ENCODE data around the gene CARS2.
"Not testable (repeated sequence)": the region's sequence is repeated elsewhere in the genome, so short reads cannot be mapped to it uniquely, and the experiment has no call there.

The CARS2 gene, protein sequence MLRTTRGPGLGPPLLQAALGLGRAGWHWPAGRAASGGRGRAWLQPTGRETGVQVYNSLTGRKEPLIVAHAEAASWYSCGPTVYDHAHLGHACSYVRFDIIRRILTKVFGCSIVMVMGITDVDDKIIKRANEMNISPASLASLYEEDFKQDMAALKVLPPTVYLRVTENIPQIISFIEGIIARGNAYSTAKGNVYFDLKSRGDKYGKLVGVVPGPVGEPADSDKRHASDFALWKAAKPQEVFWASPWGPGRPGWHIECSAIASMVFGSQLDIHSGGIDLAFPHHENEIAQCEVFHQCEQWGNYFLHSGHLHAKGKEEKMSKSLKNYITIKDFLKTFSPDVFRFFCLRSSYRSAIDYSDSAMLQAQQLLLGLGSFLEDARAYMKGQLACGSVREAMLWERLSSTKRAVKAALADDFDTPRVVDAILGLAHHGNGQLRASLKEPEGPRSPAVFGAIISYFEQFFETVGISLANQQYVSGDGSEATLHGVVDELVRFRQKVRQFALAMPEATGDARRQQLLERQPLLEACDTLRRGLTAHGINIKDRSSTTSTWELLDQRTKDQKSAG

DNA sequence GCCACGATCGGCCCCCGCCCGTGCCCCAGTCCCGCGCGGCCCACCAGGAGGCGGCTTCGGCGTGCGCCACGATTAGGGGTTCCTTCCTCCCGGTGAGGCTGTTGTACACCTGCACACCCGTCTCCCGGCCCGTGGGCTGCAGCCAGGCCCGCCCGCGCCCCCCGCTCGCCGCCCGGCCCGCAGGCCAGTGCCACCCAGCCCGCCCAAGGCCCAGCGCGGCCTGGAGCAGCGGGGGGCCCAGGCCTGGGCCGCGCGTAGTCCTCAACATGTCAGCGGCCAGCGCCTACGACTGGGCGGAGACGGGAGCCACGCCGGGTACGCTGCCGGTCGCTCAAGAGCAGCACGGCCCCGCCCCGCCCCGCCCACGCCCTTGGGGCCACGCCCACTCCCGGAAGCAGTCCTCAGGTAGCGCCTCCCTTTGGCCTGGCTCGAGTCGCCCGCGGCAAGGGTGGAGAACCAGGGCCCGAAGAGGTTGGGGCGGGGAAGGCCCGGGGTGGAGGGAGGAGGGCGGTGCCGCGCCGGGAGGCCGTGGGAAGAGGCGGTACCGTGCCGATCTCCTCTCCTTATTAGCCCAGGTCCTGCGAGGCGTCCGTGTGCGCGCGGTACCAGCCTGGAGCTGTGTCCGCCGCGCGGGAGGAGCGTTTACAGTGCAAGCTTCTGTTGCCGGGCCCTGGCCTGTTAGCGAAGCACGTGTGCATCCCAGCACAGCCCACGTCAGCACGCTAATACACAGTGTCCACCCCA is at the start of gene CARS2:
Gene CARS2 (minus strand): TSS at position 291 of the 744 bp plus-strand sequence. CDS start 23 bp downstream, at position 268.
- DNase-seq: peak; percentile 97

DNA sequence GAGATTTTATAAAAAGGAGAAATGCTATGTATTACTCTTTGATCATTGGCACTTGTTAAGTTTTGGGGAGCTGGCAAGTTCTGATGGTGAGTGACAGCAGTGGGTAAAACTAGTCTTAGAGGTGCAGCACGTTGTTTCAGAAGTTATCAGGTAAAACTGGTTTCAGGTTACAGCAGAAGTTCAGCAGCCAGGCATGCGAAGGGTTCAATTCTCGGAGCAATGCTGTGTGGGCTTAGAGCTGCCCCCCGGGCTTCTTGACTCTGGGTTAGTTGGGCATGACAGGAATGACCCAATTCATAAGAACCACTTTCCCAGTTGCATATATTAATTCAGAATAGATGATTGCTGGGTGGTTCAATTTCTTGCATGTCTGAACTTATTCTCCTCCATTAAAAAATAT is 42.4 kb upstream of the CARS2 start:
- no peak for DNase-seq

DNA sequence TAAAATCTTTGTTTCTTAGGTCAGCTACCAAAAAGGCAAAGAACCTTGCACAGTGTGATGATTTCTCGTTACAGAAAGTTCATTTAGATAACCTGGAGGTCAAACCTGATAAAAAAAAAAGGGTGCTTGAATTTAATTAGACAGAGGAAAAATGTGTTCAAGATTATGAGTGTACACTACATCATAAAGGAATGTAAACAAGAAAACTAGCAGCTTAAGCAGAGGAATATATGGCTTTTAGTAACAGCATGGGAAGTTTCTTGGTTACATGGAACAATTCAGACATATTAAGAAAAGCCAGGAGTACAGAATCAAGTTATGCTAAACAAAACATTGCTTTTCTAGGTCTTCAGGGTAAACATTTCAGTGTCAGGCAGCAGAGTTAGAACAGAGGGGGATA is 40.5 kb upstream of the CARS2 start:
- no peak for DNase-seq

- DNase-seq: no peak
Observed at GRCh38 chr13:110743687-110744086, 37.8 kb upstream of the CARS2 start.

DNA sequence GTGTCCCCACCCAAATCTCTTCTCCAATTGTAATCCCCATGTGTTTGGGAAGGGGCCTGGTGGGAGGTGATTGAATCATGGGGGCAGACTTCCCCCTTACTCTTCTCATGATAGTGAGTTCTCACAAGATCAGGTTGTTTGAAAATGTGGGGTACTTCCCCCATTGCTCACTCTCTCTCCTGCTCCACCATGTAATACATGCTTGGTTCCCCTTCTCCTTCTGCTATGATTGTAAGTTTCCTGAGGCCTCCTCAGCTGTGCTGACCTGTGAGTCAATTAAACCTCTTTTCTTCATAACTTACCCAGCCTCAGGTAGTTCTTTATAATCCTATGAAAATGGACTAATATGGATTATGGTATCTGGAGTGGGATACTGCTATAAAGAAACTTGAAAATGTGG is 31.6 kb upstream of the CARS2 start:
- no peak for DNase-seq

DNA sequence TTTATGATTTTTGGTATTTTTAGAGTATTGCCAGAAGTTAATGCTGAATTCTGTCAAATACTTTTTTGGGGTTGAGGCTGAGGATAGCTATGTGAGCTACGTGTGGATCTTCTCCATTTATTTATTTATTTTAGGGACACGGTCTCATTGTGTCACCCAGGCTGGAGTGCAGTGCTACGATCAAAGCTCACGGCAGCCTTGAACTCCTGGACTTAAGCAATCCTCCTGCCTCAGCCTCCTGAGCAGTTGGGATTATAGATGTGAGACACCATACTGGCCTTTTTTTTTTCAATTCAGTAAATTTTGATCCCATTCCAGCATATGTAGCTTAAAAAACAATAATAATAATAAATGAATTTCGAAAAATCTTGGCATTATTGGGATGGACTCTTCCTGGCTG is 28.6 kb upstream of the CARS2 start:
- no peak for DNase-seq

DNA sequence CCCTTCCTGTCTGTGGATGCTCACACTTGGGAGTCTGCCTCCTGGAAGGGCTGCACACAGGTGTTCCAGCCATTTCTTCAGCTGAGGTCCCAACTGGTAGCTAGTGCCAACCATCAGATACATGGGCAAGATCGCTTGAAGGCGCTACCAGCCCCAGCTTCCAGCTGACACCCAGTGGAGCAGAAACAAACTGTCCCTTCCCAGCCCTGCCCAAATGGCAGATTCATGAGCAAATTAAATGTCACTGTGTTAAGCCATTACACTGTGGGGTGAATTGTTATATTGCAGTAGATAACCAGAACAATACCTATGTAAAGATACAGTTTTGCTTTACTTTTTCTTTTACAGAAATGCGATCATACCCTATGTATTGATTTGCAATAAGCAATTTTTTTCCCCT is 25.2 kb upstream of the CARS2 start:
- no peak for DNase-seq

DNA sequence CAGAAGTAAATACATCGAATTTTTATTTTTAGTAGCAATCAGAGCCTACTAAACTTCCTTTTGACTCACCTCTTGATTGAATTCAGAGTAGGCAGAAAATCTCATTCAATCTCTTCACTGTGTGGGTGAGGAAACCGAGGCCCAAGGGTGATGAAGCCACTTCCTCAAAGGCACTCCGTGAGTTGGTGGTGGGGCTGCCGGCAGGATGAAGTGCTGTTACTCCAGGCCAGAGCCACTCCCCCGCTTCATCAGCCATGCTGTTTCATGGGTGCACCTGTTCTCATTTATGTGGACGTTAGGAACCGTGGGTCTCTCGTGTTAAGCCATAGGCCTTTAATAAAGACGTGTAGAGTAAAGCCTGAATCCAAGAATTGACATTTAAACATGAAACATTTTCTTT is 20.8 kb upstream of the CARS2 start:
- DNase-seq: no peak

GRCh38 chr13:110726153-110726552 is 20.2 kb upstream of the CARS2 start:
- DNase-seq: not testable (repeated sequence)

DNA sequence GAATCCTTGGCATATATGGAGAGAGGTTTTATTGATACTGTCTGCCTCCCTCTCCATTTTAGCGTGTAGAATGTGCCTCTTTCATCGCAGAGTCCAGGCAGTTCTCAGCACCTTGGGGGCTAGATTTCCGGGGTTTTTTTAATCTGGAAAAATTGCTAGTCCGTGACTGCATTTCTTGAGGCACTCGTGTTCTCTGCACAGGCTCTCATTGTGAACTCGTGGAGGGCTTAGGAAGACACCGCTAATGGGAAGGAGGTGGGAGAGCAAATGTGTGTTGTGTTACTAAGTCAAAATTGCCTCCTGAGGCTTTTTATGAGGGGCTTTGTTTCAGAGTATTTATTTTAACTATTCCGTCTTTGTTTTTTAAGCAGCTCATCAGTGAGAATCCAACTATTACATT is 17.7 kb upstream of the CARS2 start:
- DNase-seq: no peak

DNA sequence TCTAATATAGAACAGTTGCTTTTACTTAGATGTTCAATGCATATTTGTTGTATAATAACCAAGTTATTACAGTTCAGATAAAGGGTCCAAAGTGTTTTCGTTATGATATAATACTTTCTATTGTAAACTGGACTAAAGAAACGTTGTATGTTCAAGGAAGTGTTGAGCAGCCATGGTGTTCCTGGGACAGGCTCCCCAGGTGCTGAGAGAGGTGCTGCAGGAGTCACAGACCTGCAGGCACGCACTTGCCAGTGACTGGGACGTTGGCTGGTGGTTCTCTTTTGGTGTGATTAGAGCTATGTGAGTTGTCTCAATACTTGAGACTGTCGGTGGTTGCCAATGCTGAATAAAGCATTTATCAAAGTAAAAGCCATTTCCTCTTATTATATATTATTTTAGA is 17.1 kb upstream of the CARS2 start:
- DNase-seq: no peak

DNA sequence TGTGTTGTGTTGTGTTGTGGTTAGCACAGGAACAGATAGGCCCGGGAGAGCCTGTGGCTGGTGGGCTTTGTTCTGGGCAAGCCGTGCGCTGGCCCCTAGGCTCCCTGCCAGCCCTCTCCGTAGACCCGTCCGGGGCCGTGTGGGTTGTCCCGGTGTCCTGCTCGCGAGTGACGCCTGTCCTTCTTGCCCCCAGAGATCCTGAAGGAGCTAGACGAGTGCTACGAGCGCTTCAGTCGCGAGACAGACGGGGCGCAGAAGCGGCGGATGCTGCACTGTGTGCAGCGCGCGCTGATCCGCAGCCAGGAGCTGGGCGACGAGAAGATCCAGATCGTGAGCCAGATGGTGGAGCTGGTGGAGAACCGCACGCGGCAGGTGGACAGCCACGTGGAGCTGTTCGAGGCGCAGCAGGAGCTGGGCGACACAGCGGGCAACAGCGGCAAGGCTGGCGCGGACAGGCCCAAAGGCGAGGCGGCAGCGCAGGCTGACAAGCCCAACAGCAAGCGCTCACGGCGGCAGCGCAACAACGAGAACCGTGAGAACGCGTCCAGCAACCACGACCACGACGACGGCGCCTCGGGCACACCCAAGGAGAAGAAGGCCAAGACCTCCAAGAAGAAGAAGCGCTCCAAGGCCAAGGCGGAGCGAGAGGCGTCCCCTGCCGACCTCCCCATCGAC is 13.3 kb upstream of the CARS2 start:
- no peak for DNase-seq

DNA sequence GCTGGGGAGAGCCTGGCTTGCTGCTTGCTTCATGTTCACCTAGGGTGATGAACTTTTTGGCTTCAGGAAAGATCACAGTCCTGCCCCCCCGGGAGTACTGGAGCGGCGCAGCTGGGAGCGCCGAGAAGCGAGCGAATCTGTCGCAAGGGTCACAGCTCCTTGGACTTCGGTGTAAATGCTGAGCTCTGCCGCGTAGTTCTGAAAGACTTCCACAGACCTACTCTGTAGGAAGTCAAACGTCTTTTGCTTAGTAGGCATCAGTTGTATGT is 10.3 kb upstream of the CARS2 start:
- no peak for DNase-seq

DNA sequence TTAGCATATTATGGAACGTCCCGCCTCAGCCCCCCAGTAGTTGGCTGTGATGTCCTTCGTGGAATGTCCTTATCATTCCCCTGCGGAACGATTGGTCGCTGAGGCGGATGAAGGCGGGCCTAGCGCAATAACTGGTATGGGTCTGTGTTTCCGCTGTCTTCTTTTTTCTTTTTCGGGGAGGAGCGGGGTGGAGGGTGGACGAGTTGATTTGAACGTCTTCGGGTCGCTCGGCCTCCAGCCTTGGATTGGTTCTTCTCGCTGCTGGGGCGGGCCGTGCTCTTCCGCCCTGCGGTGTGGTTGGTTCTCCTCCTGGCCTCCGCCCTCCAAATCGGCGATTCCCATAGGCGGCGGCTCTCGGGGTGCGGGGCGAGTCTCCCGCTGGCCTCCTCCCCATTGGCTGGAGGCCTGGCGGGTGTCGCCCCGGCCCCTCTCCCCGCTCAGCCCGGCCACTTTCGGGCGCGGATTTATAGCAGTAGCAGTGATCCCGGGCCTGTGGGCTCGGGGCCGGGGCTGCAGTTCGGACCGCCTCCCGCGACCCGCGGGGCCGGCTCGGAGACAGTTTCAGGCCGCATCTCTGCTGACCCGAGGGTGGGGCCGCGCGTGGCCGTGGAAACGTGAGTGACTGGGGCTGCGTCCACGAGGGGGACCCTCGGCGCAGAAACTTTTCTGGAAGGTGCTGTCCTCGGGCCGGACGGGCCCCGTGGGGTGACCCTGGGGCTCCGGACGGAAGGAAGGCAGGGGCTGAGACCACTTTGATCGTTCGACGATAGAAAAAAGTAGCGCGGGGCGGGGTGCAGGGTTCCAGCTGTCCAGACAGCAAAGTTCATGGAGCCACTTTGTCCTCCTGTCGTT is 9.7 kb upstream of the CARS2 start:
- peak; percentile 99 for DNase-seq

- peak; percentile 76 for DNase-seq
Observed at GRCh38 chr13:110714797-110715394, 9.0 kb upstream of the CARS2 start.

- peak; percentile 43 for DNase-seq
Observed at GRCh38 chr13:110713981-110714796, 8.3 kb upstream of the CARS2 start.

DNA sequence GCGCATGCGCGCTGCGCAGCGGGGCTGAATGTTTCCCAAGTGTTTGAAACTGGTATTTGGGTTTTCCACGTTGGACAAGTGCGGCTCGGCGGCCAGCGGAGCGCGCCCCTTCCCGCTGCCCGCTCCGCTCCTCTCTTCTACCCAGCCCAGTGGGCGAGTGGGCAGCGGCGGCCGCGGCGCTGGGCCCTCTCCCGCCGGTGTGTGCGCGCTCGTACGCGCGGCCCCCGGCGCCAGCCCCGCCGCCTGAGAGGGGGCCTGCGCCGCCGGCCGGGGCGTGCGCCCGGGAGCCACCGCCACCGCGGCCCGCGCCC is 7.7 kb upstream of the CARS2 start, which contains the start of gene ING1:
Gene ING1 (plus strand): TSS at position 59 of the 311 bp plus-strand sequence. CDS start 450 bp downstream, outside the sequence.
- no peak for DNase-seq

- peak; percentile 99 for DNase-seq
Observed at GRCh38 chr13:110712849-110713641, 7.1 kb upstream of the CARS2 start.

DNA sequence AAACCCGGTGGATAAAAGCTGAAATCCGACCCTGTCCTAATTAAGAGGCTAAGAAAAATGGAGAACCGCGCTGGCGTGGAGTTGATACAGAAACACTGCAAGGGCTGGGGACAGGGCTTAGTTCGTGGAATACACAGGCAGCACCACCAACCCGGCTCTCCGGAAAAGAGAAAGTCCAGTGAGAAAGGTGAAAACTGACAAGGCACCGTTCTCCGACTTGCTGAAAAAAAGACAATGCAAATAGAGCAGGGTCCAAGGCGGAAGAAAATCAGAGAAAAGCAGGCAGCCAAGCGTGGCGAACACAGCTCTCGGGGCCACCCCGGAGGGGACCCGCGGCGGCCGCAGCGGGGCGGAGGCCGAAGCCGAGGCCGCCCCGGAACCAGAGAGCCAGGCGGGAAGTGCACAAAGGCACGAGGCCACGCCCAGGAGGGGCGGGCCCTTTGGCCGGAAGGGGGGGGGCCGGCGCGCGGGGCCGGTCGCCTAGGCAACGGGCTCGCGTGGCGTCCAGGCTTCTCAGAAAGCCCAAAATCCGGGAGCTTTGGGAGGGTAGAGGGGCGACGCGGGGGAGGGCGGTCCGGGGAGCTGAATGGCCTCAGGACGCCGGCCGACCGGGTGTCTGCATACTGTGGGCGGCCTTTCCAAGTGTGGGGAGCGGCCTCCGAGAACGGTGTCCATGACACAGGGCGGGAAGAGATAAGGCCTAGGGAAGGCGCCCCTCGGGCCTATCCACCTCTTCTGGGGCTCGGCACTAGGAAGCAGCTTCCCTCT is 6.3 kb upstream of the CARS2 start:
- peak; percentile 93 for DNase-seq

Measured in NCI-H345 (cell line).